HG02885 (cell line): ENCODE results near the gene TPT1.

ENCODE experiments used
- ATAC-seq: cut with Tn5 transposase; IDR thresholded peaks from one replicate; pipeline ENCODE4 v1.9.1; 2021; ENCODE audit warnings: mild to moderate bottlenecking; ENCODE audit not compliant: unreplicated experiment, poor library complexity

Gene TPT1

DNA sequence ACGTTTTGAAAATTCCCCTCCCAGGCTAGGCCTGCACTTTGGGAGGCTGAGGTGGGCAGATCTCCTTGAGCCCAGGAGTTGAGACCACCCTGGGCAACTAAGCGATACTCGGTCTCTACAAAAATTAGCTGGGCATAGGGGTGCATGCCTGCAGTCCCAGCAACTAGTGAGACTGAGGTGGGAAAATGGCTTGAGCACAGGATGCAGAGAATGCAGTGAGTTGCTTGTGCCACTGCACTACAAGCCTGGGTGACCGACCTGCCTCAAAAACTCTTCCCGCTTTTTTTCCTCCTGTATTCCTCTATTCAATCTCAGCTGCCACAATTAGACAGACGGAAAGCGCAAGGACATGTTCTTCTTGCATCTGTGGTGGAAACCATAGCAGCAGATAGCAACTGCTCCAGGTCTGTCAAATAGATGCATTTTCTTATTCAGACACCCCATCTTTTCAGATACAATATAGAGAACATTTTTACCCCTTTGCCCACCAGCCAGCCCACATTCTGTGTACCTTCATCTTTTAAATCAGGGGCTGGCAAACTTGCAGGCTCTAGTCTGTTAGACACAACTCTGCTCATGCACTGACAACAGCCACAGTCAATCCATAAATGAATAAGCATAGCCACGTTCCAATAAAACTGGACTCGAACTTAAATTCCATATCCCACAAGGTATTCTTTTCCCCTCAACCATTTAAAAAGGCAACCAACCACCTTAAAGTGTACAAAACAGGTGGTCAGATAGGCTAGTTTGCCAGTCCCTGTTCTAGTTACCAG, 4.8 kb downstream of the TPT1 start:
- no peak for ATAC-seq

DNA sequence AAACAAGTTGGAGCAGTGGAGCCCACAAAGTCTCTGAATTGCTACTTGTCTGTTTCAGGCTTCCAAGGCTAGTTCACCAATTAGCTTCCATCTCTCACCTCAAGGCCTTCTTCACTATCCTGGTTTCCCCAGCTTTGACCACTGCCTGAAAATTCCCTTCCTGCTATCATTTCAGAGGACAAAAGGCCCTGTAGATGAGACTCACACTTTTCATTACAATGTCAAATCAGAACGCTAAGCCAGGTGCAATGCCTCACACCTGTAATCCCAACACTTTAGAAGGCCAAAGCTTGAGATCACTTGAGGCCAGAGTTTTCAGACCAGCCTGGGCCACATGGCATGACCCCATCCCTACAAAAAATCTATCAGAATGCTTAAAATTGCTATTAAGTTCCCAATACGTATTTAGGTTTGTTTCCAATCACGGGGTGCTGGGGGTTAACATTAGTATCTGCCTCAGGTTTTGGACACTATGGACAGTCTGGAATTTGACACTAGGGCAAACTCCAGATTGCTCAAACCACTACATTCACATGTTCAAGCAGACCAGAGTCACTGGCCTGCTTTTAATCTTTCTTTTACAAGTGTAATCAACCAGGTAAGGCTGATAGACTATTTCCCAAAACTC, 5.5 kb downstream of the TPT1 start:
- ATAC-seq, result no peak

DNA sequence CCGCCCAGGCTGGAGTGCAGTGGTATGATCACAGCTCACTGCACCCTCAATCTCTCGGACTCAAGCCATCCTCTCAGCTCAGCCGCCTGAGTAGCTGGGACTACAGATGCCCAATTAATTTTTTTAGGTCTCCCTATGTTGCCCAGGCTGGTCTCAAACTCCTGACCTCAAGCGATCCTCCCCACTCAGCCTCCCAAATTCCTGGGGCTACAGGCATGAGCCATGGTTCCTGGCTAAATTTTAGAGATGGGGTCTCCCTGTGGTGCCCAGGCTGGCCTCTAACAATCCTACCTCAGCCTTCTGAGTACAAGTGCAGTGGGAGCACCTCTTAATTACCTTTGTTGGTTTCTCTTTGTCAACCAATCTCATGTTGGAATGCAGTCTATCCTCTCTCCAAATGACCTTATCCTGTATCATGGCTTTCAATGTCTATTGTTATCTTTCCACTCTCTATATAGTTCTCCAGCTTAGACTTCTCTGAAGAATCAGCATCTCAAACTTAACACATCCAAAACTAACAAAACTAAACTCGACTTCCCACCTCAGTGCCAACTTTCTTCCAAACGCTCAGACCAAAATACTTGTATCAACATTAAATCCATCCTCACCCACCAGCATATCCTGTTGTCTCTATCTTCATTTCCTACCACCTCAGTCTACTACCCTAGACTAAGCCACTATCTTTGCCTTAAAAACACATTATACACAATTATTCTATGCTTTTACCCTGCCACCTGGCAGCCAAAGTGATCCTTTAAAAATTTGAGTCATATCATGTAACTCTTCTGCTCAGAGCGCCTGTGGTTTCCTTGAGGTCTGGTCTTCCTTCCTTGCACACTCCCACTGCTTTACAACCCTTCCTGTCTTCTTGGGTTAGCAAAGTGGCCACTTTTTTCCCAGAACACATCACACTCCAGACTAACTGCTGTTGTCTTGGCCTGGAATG, 6.7 kb downstream of the TPT1 start:
- no peak for ATAC-seq

DNA sequence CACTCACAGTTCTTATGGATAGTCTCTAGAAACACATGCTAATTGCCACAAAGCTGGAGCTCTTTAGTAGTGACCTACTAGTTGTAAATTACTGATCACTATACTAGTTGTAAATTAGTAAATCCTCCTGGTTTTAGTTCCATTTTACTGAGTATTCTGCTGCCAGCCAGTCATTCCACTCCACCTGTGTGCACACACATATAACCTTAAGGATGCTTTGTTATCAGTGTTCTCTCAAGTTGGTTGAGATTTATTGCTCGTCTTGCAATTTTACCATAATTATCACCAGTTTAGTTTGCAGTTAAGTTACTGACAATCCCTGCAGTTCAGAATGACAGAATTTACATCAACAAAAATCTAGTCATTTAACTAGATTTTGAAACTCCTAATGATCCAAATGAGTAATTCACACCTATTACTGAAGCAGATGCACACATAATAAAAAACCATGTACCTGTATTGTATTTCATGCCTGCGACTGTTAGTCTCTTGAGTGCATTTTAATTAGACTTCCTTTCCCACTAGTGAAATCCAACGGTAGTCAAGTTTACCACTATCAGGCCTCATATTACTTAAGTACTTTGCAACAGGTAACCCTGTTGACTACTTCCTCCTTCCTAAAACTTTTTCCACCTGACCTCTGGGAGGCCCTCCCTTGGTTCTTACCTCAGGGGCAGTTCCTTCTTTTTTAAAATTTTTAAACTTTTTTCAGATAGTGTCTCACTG, 7.6 kb downstream of the TPT1 start:
- ATAC-seq, result no peak

DNA sequence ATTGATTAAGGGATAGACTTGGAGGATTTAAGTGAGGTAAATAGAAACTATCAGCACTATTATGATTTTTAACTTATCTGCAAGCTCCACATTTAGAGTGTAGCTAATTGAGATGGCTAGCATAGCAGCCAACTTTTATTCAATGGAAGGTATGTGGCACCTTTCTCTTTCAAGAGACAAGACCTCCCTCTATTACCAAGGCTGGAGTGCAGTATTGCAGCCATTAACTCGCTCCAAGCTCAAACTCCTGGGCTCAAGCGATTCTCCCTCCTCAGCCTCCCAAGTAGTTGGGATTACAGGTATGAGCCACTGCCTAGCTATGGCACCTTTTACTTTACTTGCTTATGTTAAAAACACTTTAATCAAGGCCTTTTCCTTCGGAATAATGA, 8.2 kb downstream of the TPT1 start:
- ATAC-seq, result no peak

DNA sequence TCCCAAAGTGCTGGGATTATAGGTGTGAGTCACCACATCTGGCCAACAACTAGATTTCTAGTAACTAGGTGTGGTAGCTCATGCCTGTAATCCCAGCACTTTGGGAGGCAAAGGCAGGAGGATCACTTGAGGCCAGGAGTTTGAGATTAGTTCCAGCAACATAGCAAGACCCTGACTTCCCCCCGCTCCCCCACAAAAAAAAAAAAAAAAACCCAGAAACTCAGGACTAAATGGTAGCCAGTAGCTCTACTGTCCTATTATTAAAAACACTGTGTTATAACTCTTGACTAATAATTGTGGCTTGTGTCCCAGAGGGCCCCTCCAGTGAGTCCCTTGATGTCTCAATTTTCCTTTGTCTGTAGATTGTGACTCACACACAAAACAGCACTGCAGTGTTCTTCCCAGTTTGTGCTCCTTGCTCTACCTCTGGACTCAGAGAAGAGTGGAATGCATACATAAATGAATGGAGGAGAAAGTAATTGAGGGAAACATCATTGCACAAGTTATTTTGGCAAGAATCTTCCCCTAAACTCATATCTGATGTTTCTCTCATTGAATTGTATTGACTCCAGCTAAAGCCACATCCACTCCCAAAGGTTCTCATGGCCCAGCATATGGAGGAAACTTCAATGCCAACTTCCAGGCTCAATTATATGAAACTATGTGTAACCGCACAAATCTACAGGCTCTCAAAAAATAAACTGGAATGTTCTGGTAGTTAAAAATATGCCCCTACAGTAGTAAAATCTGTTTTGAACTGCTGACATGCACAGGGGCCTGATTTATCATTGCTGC, 8.8 kb downstream of the TPT1 start:
- ATAC-seq, result no peak

DNA sequence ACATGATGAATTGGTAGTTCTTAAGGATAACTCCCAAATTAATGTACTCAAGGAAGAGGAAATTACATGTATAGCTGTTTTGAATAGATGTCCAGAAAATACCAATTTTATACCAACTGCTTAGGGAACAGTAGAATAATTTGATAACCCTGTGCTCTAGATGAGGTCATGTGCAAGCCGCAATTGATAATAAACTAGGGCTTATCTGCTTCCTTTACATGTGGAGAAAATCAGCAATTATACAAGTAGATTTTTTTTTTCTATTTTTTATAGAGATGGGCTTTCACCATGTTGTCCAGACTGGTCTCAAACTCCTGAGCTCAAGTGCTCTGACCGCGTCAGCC, 9.3 kb downstream of the TPT1 start:
- ATAC-seq, result no peak

DNA sequence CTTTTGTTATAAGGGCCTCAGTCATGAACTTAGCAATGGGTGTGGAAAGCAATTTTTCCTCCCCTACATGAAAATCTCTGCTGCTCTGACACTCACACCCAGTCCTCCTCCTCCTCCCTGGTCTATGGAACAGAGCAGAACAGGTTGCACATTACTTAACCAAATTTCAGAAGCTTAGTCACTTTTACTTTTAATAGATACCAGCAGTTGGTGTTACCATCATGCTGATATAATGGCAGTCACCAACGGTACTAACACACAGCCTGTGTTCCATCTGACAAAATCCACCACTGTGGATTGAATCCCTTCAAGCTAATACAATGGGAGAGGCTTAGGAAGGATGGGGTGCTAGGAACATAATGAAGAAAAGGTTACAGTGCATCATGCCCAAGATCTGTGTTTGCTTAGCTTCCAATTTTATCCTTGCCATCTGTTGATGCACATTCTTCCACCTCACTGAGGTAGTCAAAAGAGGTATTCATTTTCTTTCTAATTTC, 9.8 kb downstream of the TPT1 start:
- ATAC-seq, result no peak

DNA sequence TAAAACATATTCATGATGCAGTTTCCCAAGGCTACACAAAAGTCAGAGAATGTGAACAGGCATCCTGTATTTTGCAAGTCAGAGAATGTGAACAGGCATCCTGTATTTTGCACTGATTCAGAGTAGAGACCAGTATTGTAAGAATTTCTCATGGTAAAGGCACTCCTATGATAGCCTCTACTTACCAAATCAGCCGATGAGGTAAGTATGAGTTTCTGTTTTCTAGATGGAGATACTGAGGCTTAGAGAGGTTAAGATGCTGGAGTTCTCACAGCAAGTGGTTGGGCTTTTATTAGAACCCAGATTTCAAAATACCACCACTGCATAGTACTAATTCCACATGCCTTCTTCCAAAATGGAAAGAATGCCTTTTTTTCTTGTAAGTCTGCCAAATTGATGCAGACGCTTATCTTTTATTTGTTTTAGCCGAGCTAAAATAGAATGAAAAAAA, 12.3 kb downstream of the TPT1 start:
- ATAC-seq, result no peak

DNA sequence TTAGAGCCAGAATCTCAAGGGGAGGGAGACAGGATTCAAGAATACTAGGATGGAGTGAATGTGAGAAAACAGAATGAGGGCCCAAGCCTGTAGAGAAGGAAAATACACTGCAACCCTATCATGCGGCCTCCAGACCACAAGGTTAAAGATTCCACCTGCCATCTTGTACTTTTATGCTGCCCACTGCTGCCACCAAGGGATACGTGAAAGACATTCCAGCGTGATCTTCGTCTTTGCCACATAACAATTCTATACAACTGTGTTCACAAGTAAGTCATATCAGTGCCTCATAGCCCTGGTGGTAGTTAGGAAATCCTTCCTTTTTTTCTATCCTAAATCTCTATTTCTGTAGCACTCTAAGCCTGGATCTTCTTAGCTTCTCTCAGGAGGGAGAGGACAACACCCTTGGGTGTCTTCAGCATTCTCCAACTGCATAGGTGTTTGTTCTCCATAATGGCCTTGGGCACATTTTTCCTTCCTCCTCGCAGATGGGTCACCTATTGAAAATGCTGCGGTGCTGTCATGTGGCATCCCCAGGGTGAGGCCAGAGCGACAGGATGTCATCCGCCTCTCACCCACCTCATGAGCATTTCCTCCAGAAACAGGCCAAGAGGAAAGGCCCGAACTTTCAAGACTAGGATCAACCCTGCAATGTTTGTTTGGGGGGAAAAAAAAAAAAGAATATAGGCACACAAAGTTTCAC, 13.6 kb downstream of the TPT1 start:
- no peak for ATAC-seq

DNA sequence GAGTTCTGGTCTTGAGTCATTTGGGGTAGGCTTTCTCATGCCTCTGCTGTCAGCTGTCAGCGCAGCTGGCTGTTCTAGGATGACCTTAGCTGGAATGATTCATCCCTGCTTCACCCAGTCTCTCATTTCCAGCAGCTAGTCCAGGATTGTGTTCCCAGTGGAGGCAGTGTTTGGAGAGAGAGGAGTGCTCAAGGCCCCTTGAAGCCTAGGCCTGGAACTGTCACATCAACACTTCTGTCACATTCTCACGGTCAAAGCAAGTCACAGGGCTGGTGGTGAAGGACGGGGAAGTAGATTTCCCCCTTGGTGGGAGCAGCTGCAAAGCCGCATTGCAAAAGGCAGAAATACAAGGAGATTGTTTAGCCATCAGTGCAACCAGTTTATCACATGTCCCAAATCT, 15.2 kb downstream of the TPT1 start:
- no peak for ATAC-seq

DNA sequence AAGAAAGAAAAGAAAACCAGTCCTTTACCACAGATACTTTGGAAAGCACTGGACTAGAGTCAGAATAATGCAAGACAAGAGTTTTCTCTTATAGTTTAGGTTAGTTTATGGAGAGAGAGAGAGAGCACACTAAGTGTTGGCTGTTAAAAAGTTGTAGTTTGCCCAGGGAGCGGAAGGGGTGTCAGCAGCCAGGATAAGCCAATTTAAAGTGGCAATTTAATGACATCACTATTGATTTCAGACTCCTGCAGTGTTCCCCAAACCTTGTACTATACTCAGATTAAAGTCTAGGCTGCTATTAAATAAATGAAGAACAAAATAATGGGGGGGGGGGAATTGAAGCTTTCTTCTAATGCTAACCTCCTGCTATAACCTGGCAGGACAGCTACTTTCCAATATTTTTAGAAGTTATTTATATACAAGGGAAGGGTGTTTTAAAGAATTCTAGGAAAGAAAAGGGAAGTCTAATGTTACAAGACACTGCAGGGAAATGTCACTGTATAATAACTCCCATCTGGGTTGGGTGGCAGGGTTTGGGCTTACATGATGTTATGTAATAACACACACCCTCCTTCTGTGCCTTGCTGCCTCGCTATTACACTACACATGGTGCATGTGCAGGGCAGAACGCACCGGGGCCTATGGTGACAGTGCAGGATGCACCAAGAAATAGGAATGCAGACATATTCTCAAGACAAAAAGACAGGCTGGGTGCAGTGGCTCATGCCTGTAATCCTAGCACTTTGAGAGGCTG, 19.9 kb downstream of the TPT1 start:
- ATAC-seq, result no peak

DNA sequence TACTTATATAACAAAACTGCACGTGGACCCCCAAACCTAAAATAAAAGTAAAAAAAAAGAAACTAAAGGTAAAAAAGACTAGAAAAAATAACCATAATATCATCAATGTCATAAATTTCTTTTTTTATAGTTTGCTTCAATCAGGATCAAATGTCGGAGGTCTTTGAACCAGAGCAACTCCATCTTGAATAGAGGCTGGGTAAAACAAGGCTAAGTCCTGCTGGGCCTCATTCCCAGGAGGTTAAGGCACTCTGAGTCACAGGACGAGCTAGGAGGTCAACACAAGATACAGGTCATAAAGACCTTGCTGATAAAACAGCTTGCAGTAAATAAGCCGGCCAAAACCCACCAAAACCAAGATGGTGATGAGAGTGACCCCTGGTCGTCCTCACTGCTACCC, 24.0 kb downstream of the TPT1 start:
- no peak for ATAC-seq

DNA sequence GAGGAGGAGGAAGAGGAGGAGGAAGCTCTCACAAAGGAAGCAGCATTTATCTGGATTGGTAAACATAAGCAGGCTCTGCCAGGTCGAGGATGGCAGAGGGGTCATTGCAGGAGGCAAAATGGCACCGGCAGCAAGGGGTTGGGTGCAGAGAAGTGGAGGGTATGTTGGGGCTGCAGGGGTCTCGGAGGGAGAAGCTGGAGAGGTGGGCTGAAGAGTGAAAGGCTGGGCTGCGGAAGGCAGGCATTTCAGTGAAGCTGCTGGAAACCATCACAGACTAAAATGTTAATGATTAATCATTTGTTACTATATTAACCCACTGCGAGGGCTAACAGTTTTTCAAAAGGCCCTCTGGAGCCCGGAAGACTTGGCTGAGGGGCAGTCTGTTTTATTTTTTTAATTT, 24.6 kb downstream of the TPT1 start:
- ATAC-seq, result no peak

DNA sequence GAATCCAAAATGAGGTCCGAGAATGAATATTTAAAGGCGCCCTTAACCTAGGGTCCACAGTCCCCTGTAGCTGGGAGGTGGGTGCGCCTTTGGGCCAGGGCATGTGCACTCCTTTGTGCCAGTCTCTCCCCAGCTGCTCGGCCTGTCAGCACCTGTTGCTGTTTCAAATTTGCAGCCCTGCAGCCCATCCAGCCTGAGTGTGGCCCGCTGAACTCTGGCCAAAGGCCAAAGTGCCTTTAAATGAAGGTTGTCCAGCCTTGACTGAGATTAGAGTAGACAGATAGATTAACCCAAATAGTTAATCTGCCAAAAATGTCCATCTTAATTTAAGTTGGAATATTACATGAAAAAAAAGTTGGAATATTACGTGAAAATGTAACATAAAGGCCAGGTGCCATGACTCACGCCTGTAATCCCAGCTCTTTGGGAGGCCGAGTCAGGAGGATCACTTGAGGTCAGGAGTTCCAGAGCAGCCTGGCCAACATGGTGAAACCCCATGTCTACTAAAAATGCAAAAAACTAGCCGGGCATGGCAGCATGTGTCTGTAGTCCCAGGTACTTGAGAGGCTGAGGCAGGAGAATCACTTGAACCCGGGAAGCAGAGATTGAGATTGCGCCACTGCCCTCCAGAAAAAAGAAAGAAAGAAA, 25.3 kb downstream of the TPT1 start:
- no peak for ATAC-seq

DNA sequence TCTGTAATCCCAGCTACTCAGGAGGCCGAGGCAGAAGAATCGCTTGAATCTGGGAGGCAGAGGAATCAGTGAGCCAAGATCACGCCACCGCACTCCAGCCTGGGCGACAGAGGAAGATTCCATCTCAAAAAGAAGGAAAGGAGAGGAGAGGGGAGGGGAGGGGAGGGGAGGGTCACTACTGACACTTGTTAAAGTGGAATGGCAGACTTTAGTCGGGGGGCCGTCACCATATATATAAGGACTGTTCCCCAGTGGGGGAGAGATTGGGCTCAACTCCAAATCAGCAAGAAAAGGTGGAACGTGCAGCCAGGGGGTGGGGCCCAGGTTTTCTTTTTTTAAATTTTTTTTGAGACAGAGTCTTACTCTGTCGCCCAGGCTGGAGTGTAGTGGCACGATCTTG, 26.2 kb downstream of the TPT1 start:
- no peak for ATAC-seq

DNA sequence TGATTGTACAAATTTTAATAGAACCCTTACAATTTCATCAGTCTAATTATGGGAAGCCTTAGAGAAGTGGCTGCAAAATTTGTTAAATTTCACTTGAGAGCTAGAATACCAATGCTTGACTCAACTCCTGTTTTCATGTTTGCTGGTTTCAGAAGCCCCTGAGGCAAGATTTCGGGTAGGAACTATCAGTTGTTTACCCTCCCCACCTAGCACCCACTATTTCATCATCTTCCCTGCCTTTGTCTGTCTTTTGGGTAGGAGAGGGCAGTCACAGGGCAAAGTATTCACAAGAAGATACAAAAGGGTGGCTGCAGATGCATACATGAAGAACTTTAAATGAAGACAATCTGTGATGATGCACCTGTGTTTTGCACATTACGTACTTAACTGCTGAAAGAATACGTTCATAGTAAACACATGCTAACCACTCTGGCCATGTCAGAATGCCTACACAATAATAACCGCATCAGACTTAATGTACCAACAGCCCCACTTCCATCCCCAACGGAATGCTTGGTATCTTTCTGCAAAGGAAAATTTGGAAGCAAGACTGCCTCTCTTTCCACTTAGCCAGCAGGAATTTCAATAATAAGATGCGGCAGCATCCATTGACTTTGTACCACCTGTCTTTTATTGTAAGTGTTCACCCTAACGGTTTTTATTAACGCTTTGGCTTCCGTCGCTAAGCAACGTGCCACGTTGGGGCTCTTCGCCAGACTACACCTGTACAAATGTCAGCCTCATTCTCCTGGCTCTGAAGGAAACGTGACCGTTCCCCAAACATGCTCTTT, 30.4 kb downstream of the TPT1 start:
- no peak for ATAC-seq
